ENCODE results near the gene RAD9A. TPM values are rescaled to one million over a fixed set of nuclear protein-coding genes. Genes with fewer than 3 reads are reported as not detected.

Gene RAD9A
- total RNA-seq, 2 donors from 2014 or later: 6.2 to 6.5 TPM

- Histone ChIP-seq H3K9me3 (no peaks in the 10 kb centered on the region), H3K27ac (no peak overlapping the region), H3K4me1 (peaks cover 0 to 44% of the 10 kb centered on the region in 2 donors), H3K27me3 (no peaks in the 10 kb centered on the region), H3K4me3 (no peak overlapping the region), H3K36me3 (no peaks in the 10 kb centered on the region)
- TF ChIP-seq, protein P1, sequence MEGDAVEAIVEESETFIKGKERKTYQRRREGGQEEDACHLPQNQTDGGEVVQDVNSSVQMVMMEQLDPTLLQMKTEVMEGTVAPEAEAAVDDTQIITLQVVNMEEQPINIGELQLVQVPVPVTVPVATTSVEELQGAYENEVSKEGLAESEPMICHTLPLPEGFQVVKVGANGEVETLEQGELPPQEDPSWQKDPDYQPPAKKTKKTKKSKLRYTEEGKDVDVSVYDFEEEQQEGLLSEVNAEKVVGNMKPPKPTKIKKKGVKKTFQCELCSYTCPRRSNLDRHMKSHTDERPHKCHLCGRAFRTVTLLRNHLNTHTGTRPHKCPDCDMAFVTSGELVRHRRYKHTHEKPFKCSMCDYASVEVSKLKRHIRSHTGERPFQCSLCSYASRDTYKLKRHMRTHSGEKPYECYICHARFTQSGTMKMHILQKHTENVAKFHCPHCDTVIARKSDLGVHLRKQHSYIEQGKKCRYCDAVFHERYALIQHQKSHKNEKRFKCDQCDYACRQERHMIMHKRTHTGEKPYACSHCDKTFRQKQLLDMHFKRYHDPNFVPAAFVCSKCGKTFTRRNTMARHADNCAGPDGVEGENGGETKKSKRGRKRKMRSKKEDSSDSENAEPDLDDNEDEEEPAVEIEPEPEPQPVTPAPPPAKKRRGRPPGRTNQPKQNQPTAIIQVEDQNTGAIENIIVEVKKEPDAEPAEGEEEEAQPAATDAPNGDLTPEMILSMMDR (IDR thresholded peaks at IDR 0.05): no peak
- no peak for DNase-seq (ENCODE audit: low spot score)
Observed at GRCh38 chr11:67405196-67405567, 13.4 kb downstream of the RAD9A start.

GRCh38 chr11:67405688-67406339, 14.0 kb downstream of the RAD9A start:
- TF ChIP-seq, protein P1 (IDR thresholded peaks at IDR 0.05): no peak
- Histone ChIP-seq H3K27ac (no peak overlapping the region), H3K27me3 (no peaks in the 10 kb centered on the region), H3K4me1 (peaks cover 0 to 38% of the 10 kb centered on the region in 2 donors), H3K36me3 (no peaks in the 10 kb centered on the region), H3K9me3 (no peaks in the 10 kb centered on the region), H3K4me3 (no peak overlapping the region)
- no peak for DNase-seq (ENCODE audit: low spot score)

GRCh38 chr11:67406420-67406968, 14.7 kb downstream of the RAD9A start:
- TF ChIP-seq, protein P1 (IDR thresholded peaks at IDR 0.05): no peak
- Histone ChIP-seq H3K36me3 (no peaks in the 10 kb centered on the region), H3K27me3 (no peaks in the 10 kb centered on the region), H3K4me3 (no peak overlapping the region), H3K4me1 (peaks cover 0 to 34% of the 10 kb centered on the region in 2 donors), H3K9me3 (no peaks in the 10 kb centered on the region), H3K27ac (peak overlapping the region in 1 of 2 donors; percentile 39)
- DNase-seq (ENCODE audit: low spot score): no peak

GRCh38 chr11:67406969-67407687, 15.3 kb downstream of the RAD9A start:
- no peaks in the 10 kb centered on the region for H3K27me3 ChIP-seq
- H3K4me1 ChIP-seq: peaks cover 0 to 34% of the 10 kb centered on the region in 2 donors
- H3K4me3 ChIP-seq: no peak overlapping the region
- H3K9me3 ChIP-seq: no peaks in the 10 kb centered on the region
- TF ChIP-seq, protein P1 (IDR thresholded peaks at IDR 0.05): peak in 1 of 2 donors; percentile 18
- peak overlapping the region in 1 of 2 donors; percentile 39 for H3K27ac ChIP-seq
- no peak for DNase-seq (ENCODE audit: low spot score)
- no peaks in the 10 kb centered on the region for H3K36me3 ChIP-seq

DNA sequence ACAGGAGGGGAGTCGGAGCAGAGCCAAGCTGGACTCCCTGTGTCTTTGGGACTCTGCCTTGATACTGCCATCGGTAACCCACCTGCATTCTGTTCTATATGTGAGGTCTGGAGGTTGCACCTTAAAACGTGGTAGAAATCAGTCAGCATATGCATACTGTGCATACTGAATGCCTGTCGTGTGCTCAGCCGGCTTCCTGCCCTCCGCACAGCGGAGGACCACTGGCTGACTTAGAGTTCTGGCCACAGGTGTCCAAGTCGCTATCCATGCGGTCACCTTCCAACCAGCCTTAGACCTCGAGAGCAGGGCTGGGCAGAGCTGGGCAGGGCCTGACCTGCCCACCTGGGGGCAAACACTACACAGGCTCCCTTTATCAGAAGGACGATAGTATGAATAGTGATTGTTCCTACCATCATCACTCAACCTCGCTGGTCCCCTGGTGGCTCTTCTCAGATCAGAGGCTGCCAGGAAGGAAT, 15.9 kb downstream of the RAD9A start:
- no peak for DNase-seq (ENCODE audit: low spot score)
- Histone ChIP-seq H3K27ac (no peak overlapping the region), H3K4me1 (peaks cover 0 to 34% of the 10 kb centered on the region in 2 donors), H3K36me3 (no peaks in the 10 kb centered on the region), H3K9me3 (no peaks in the 10 kb centered on the region), H3K27me3 (no peaks in the 10 kb centered on the region), H3K4me3 (no peak overlapping the region)
- TF ChIP-seq, protein P1 (IDR thresholded peaks at IDR 0.05): no peak

All from right atrium auricular region (tissue), 2 donors.